K562 (cell line): ENCODE measurements around the gene CD6. TPM values are rescaled to one million over a fixed set of nuclear protein-coding genes. Genes with fewer than 3 reads are reported as not detected.

Source experiments
- ATAC-seq: fragments of 200-7000 bp; cut with Tn5 transposase; 3 replicates; pipeline ENCODE4 v1.9.1; 2020; ENCODE audit warnings: moderate library complexity
- BruUV-seq: library from RNA; stranded (reverse); fragments of 400-500 nt; replicated peaks from 2 replicates; lab custom pipeline; 2021; lab: Mats Ljungman, UMichigan
- CTCF ChIA-PET: fragments of 300-600 bp; formaldehyde crosslinking; extraction: SDS; loops from one replicate; lab custom pipeline; 2021; ENCODE audit warnings: low intra/inter-chr PET ratio; lab: Yijun Ruan, JAX
- POLR2A ChIA-PET: fragments of 300-600, 350-650 bp; sonication (Branson Sonifier 250); formaldehyde crosslinking; extraction: SDS; loops from one replicate; lab custom pipeline; 2021; ENCODE audit warnings: antibody characterized with exemption, inconsistent platforms; lab: Yijun Ruan, JAX
- DNase-seq, 4 experiments: peaks; one replicate each; pipeline versions ENCODE4 v3.0.0 to v3.0.0-alpha.2; 2011 to 2018; ENCODE audit warnings: low spot score in 3 of 4, mixed read lengths in 3 of 4; ENCODE audit errors: extremely low read depth in 1 of 4
- FAIRE-seq: peaks from 2 replicates; lab custom pipeline; 2011; peaks lifted over from hg19 to GRCh38; lab: Jason Lieb, UNC
- H2AFZ ChIP-seq: 2 replicates; pipeline ENCODE4 v1.6.0; 2011; ENCODE audit warnings: low read depth, low read length, control low read depth, inconsistent platforms
- H3K27ac ChIP-seq: fragments of 200-600 bp; 3 replicates; pipeline ENCODE4 v1.8.0; 2011; ENCODE audit warnings: low read depth, mild to moderate bottlenecking, control low read depth, inconsistent platforms, low read length, moderate library complexity, mixed read lengths; ENCODE audit errors: extremely low read depth
- H3K27me3 ChIP-seq, 2 experiments: fragments of 300-600 bp in 1 of 2; 2 replicates in 1 of 2; 3 replicates in 1 of 2; pipeline versions ENCODE4 v1.6.0 to v1.8.0; 2011; ENCODE audit warnings: inconsistent platforms in 2 of 2, low read length in 2 of 2, mild to moderate bottlenecking in 1 of 2, mixed read lengths in 1 of 2, moderate library complexity in 1 of 2; ENCODE audit not compliant: control insufficient read depth in 2 of 2, insufficient read depth in 2 of 2
- H3K36me3 ChIP-seq: fragments of 300-600 bp; 3 replicates; pipeline ENCODE4 v1.8.0; 2011; ENCODE audit warnings: mild to moderate bottlenecking, low read length, inconsistent platforms; ENCODE audit not compliant: control insufficient read depth, insufficient read depth
- H3K4me1 ChIP-seq, 2 experiments: fragments of 200-600 bp in 1 of 2; replicated peaks in 1 of 2; 2 replicates in 1 of 2; 3 replicates in 1 of 2; pipeline versions ENCODE4 v1.5.1 to v1.8.0; 2011; ENCODE audit warnings: inconsistent platforms in 2 of 2, low read length in 2 of 2, mild to moderate bottlenecking in 1 of 2, mixed read lengths in 1 of 2, moderate library complexity in 1 of 2; ENCODE audit not compliant: control insufficient read depth in 2 of 2, insufficient read depth in 2 of 2
- H3K4me2 ChIP-seq: 2 replicates; pipeline ENCODE4 v1.6.1; 2011; ENCODE audit warnings: low read length, control low read depth, inconsistent platforms, mixed read lengths; ENCODE audit not compliant: insufficient read depth
- H3K4me3 ChIP-seq: fragments of 200-600 bp; sonication (generic), shearing (Covaris generic); 2 replicates; pipeline ENCODE4 v1.5.1; 2016; ENCODE audit warnings: control low read depth, inconsistent platforms
- H3K79me2 ChIP-seq: fragments of 200-600 bp; 3 replicates; pipeline ENCODE4 v1.8.0; 2011; ENCODE audit warnings: low read length, inconsistent platforms; ENCODE audit not compliant: control insufficient read depth, insufficient read depth
- H3K9ac ChIP-seq, 2 experiments: 2 replicates each; pipeline versions ENCODE4 v1.6.0 to v1.6.1; 2011; ENCODE audit warnings: low read depth in 2 of 2, low read length in 2 of 2, control low read depth in 1 of 2, inconsistent platforms in 1 of 2, mild to moderate bottlenecking in 1 of 2, mixed read lengths in 1 of 2; ENCODE audit not compliant: insufficient read depth in 1 of 2
- H3K9me1 ChIP-seq: one replicate; pipeline ENCODE4 v1.6.0; 2011; ENCODE audit warnings: inconsistent platforms, mild to moderate bottlenecking, low read length, moderate library complexity; ENCODE audit not compliant: control insufficient read depth, insufficient read depth
- H3K9me3 ChIP-seq: replicated peaks from 2 replicates; pipeline ENCODE4 v1.5.1; 2011; ENCODE audit warnings: low read depth, low read length, inconsistent platforms; ENCODE audit not compliant: control insufficient read depth, insufficient read depth
- H4K20me1 ChIP-seq: replicated peaks from 2 replicates; pipeline ENCODE4 v1.6.1; 2011; ENCODE audit warnings: low read length, inconsistent platforms, mixed read lengths; ENCODE audit not compliant: control insufficient read depth, insufficient read depth
- BDP1 ChIP-seq: IDR thresholded peaks from 3 replicates; pipeline ENCODE4 v1.6.1; 2011; ENCODE audit not compliant: insufficient read length, insufficient read depth
- FOXA1 ChIP-seq: fragments of 450-650 bp; IDR thresholded peaks from 2 replicates; pipeline ENCODE4 v1.6.1; 2016; ENCODE audit warnings: mild to moderate bottlenecking, borderline replicate concordance
- ZNF124 ChIP-seq: sonication (generic); formaldehyde crosslinking; IDR thresholded peaks from 2 replicates; pipeline ENCODE4 v1.8.1; 2022; ENCODE audit warnings: missing genetic modification reagents
- WGBS: fragments of 100-300 bp; shearing (Covaris generic); methylation state at CpG from one replicate; pipeline ENCODE4 v1.1.6; 2016; ENCODE audit warnings: low coverage, mixed read lengths; ENCODE audit not compliant: insufficient coverage; ENCODE audit errors: missing lambda C conversion rate; 5-methylcytosine and 5-hydroxymethylcytosine counted together
- in situ Hi-C: fragments of 300-500 bp; cut with MboI; formaldehyde crosslinking; loops from 4 replicates; pipeline ENCODE4 v1.15.0; 2018; ENCODE audit warnings: inconsistent platforms, mixed read lengths
- intact Hi-C: fragments of 100-400 bp; cut with micrococcal nuclease; formaldehyde crosslinking; loops from 2 replicates; pipeline ENCODE4 v1.14.2; 2022
- polyA plus RNA-seq, 8 experiments: library from polyadenylated mRNA; depleted of rRNA in 4 of 8; stranded (reverse) in 5 of 8; unstranded in 3 of 8; fragments of >200 nt; fragmentation: Nextera tagmentation in 2 of 8; fragmentation: Illumina TruSeq in 1 of 8; extraction: Ambion mirVana in 2 of 8; extraction: Trizol in 1 of 8; gene quantifications; 2 replicates each; pipeline versions ENCODE4 v1.2.1 to v1.2.3, GENCODE V29; 2011 to 2014; ENCODE audit warnings: inconsistent platforms in 1 of 8, missing spikeins in 1 of 8
- total RNA-seq, 7 experiments: library from RNA; depleted of rRNA in 6 of 7; stranded (reverse); fragments of >200 nt in 6 of 7; fragmentation: Illumina TruSeq in 2 of 7; extraction: Trizol in 2 of 7; gene quantifications; 2 replicates each; pipeline versions ENCODE4 v1.2.1 to v1.2.3, GENCODE V29; 2011 to 2021; ENCODE audit warnings: low replicate concordance in 1 of 7
- TF ChIP-seq, protein P1 (sequence below): fragments of 450-650 bp; conservative IDR thresholded peaks from 2 replicates; pipeline ENCODE4 v1.6.1; 2016; ENCODE audit warnings: missing genetic modification characterization, low read depth, mild to moderate bottlenecking, missing compliant biosample characterization, moderate library complexity

CD6 gene
- total and polyA plus RNA-seq, 9 of the 15 experiments (the other 6 are each of a cell fraction or from before 2014, with no cell fraction given) = 0.84 TPM; not detected in 8

DNA sequence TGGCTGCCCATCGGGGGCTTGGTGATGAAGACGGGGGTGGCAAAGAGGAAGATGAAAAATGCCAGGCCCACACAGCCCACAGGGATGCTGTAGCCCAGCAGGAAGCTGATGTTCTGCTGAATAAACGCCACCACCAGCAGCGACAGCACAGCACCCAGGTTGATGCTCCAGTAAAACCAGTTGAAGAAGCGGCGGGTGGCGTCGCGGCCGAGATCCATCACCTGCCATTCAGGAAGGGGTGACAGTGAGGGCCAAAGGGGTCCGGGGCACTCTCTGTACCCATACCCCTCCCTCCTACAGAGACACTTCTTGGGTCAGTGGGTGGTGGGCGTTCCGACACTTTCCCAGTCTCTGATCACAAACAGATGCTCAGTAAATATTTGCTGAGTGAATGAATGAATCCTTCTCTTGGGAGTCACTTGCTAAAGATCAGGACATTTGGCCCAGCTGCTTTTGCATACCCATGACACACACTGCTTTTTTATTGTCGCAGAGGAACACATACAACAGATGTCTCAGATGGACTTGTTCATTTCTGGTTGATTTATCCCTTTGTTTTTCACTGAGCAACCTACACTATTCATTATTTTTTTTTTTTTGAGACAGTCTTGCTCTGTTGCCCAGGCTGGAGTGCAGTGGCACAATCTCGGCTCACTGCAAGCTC, 24.7 kb upstream of the CD6 start:
- FAIRE-seq (no peak), DNase-seq (no peak), ATAC-seq (no peak)
- Histone ChIP-seq H3K4me2 (no peak overlapping the region), H3K79me2 (no peaks in the 10 kb centered on the region), H3K9me3 (no peaks in the 10 kb centered on the region), H3K4me1 (peaks cover 6 to 7% of the 10 kb centered on the region in 2 experiments; a peak in 4 of 5 replicates), H2AFZ (no peak overlapping the region), H3K36me3 (no peaks in the 10 kb centered on the region), H3K9me1 (no peaks in the 10 kb centered on the region), H3K9ac (0 out of 4 replicates have a peak overlapping the region, but pooled peaks of 1 of the 2 experiments have one; percentile 20), H3K27me3 (peaks cover 43 to 74% of the 10 kb centered on the region in 2 experiments), H3K27ac (no peak overlapping the region), H3K4me3 (no peak overlapping the region), H4K20me1 (peaks cover 4% of the 10 kb centered on the region)
- ChIA-PET POLR2A (interaction anchor here (1.0 to 1.2 kb wide), 2 partner anchors 23 kb away, joined by 3 read pairs; partner anchors contain the start of gene TMEM132A), CTCF (no interaction called here)
- TF ChIP-seq BDP1 (no peak), ZNF124 (no peak), FOXA1 (no peak)
- TF ChIP-seq, protein P1, sequence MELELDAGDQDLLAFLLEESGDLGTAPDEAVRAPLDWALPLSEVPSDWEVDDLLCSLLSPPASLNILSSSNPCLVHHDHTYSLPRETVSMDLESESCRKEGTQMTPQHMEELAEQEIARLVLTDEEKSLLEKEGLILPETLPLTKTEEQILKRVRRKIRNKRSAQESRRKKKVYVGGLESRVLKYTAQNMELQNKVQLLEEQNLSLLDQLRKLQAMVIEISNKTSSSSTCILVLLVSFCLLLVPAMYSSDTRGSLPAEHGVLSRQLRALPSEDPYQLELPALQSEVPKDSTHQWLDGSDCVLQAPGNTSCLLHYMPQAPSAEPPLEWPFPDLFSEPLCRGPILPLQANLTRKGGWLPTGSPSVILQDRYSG = no peak
- WGBS = 4% methylated on average over 15 of the region's 15 CpGs
- intact Hi-C loops = no loop called here
- no TSS peak for BruUV-seq
- in situ Hi-C loops = no loop called here
